Hematopoietic multipotent progenitor cell treated with erythropoietin and hydrocortisone succinate and interleukin-3 and kit ligand, for 8 days (in vitro differentiated cells): ENCODE results near the gene PRKCA.
"Not testable (repeated sequence)": the region's sequence is repeated elsewhere in the genome, so short reads cannot be mapped to it uniquely, and the experiment has no call there.

ENCODE experiments used
- DNase-seq: peaks from one replicate; pipeline ENCODE4 v3.0.0-alpha.2; 2015

Gene PRKCA

GRCh38 chr17:66395961-66396360 lies 93.5 kb downstream of the PRKCA start:
- DNase-seq: no peak

GRCh38 chr17:66397486-66397885 lies 95.1 kb downstream of the PRKCA start:
- DNase-seq: no peak

- DNase-seq: no peak
These were observed 95.6 kb downstream of the PRKCA start for GRCh38 chr17:66398059-66398458.

GRCh38 chr17:66398617-66399016 lies 96.2 kb downstream of the PRKCA start:
- no peak for DNase-seq

GRCh38 chr17:66399441-66399840 lies 97.0 kb downstream of the PRKCA start:
- DNase-seq: no peak

- DNase-seq: not testable (repeated sequence)
These were observed 97.8 kb downstream of the PRKCA start for GRCh38 chr17:66400041-66400688.

GRCh38 chr17:66400698-66401097 lies 98.3 kb downstream of the PRKCA start:
- no peak for DNase-seq

GRCh38 chr17:66401364-66401763 lies 99.0 kb downstream of the PRKCA start:
- DNase-seq: no peak

- no peak for DNase-seq
These were observed 101.6 kb downstream of the PRKCA start for GRCh38 chr17:66403846-66404556.

- DNase-seq: no peak
These were observed 103.6 kb downstream of the PRKCA start for GRCh38 chr17:66405836-66406677.

- DNase-seq: no peak
These were observed 104.6 kb downstream of the PRKCA start for GRCh38 chr17:66406701-66407644.

- DNase-seq: no peak
These were observed 105.5 kb downstream of the PRKCA start for GRCh38 chr17:66407864-66408263.

GRCh38 chr17:66411520-66411919 lies 109.1 kb downstream of the PRKCA start:
- DNase-seq: no peak

GRCh38 chr17:66412857-66413558 lies 110.6 kb downstream of the PRKCA start:
- no peak for DNase-seq

- DNase-seq: no peak
These were observed 111.4 kb downstream of the PRKCA start for GRCh38 chr17:66413559-66414520.

- DNase-seq: no peak
These were observed 112.3 kb downstream of the PRKCA start for GRCh38 chr17:66414561-66415175.

GRCh38 chr17:66415366-66416206 lies 113.2 kb downstream of the PRKCA start:
- DNase-seq: no peak

- no peak for DNase-seq
These were observed 114.0 kb downstream of the PRKCA start for GRCh38 chr17:66416207-66416940.
